Duodenal mucosa (tissue), 2 donors: Measurements from ENCODE around the gene PTK7.

Source experiments
- H3K27ac ChIP-seq: one replicate; pipeline ENCODE4 v1.7.0; 2013; ENCODE audit warnings: low read depth, low read length
- H3K27me3 ChIP-seq, 2 donors: one replicate each; pipeline ENCODE4 v1.7.0; 2013; ENCODE audit warnings: low read length in 2 of 2, control low read depth in 1 of 2; ENCODE audit not compliant: insufficient read depth in 2 of 2, control insufficient read depth in 1 of 2
- H3K36me3 ChIP-seq, 2 donors: one replicate each; pipeline ENCODE4 v1.7.0; 2013; ENCODE audit warnings: low read length in 2 of 2, control low read depth in 1 of 2; ENCODE audit not compliant: insufficient read depth in 2 of 2, control insufficient read depth in 1 of 2
- H3K4me1 ChIP-seq, 2 donors: one replicate each; pipeline ENCODE4 v1.7.0; 2013; ENCODE audit warnings: low read length in 2 of 2, control low read depth in 1 of 2; ENCODE audit not compliant: insufficient read depth in 2 of 2, control insufficient read depth in 1 of 2
- H3K4me3 ChIP-seq, 2 donors: one replicate each; pipeline ENCODE4 v1.7.0; 2013; ENCODE audit warnings: low read length in 2 of 2, low read depth in 1 of 2
- H3K9ac ChIP-seq, 2 donors: one replicate each; pipeline ENCODE4 v1.7.0; 2013; ENCODE audit warnings: low read length in 2 of 2, low read depth in 1 of 2
- H3K9me3 ChIP-seq, 2 donors: one replicate each; pipeline ENCODE4 v1.7.0; 2013; ENCODE audit warnings: low read length in 2 of 2, control low read depth in 1 of 2; ENCODE audit not compliant: control insufficient read depth in 1 of 2

PTK7 gene

GRCh38 chr6:43199912-43200311 is 123.8 kb downstream of the PTK7 start:
- Histone ChIP-seq H3K9me3 (no peaks in the 10 kb centered on the region), H3K4me3 (no peak overlapping the region), H3K27ac (no peak overlapping the region), H3K4me1 (no peaks in the 10 kb centered on the region), H3K36me3 (peaks cover 34 to 53% of the 10 kb centered on the region in 2 donors), H3K27me3 (no peaks in the 10 kb centered on the region), H3K9ac (no peak overlapping the region)

GRCh38 chr6:43200541-43200940 is 124.4 kb downstream of the PTK7 start:
- Histone ChIP-seq H3K4me1 (no peaks in the 10 kb centered on the region), H3K36me3 (peaks cover 28 to 55% of the 10 kb centered on the region in 2 donors), H3K9ac (no peak overlapping the region), H3K4me3 (no peak overlapping the region), H3K27me3 (no peaks in the 10 kb centered on the region), H3K9me3 (no peaks in the 10 kb centered on the region), H3K27ac (no peak overlapping the region)

DNA sequence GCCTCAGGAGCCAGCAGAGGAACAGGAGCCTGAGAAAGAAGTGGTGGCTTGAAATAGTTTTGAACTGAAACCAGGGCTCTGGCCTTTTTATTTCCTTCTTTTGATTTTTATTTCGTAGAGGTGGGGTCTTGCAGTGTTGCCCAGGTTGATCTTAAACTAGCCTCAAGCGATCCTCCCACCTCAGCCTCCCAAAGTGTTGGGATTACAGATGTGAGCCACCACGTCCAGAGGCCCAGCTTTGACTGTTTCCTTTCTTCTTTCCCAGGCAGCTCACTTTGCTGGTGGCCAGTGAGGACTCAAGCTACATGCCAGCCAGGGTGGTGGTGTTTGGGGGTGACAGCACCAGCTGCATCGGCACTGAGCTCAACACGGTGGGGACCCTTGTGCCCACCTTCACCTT is 126.3 kb downstream of the PTK7 start:
- Histone ChIP-seq H3K27me3 (no peaks in the 10 kb centered on the region), H3K9ac (no peak overlapping the region), H3K27ac (no peak overlapping the region), H3K4me3 (no peak overlapping the region), H3K4me1 (no peaks in the 10 kb centered on the region), H3K36me3 (peaks cover 17 to 41% of the 10 kb centered on the region in 2 donors), H3K9me3 (no peaks in the 10 kb centered on the region)

GRCh38 chr6:43203029-43203717 is 127.1 kb downstream of the PTK7 start:
- no peaks in the 10 kb centered on the region for H3K4me1 ChIP-seq
- no peak overlapping the region for H3K4me3 ChIP-seq
- no peak overlapping the region for H3K9ac ChIP-seq
- no peaks in the 10 kb centered on the region for H3K9me3 ChIP-seq
- no peak overlapping the region for H3K27ac ChIP-seq
- no peaks in the 10 kb centered on the region for H3K27me3 ChIP-seq
- H3K36me3 ChIP-seq = peaks cover 16 to 38% of the 10 kb centered on the region in 2 donors

DNA sequence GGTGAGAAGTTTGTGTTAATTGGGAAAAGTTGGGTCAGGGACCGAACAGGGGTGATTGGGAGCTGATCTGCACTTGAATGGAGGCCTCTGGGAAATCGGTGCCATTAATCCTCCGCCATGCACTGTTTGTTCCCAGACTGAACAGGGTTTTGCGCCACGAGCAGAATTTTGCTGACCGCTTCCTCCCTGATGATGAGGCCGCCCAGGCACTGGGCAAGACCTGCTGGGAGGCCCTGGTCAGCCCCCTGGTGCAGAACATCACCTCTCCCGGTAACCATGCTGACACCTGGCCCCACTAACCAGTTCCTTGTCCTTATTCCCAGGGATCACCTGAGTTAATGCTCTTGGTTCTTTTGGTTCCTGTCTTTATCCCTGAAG is 127.6 kb downstream of the PTK7 start:
- H3K9me3 ChIP-seq = no peaks in the 10 kb centered on the region
- no peak overlapping the region for H3K4me3 ChIP-seq
- no peaks in the 10 kb centered on the region for H3K27me3 ChIP-seq
- H3K9ac ChIP-seq = no peak overlapping the region
- H3K4me1 ChIP-seq = no peaks in the 10 kb centered on the region
- H3K36me3 ChIP-seq = peaks cover 11 to 34% of the 10 kb centered on the region in 2 donors
- no peak overlapping the region for H3K27ac ChIP-seq

- Histone ChIP-seq H3K36me3 (peaks cover 11 to 29% of the 10 kb centered on the region in 2 donors), H3K27ac (no peak overlapping the region), H3K9me3 (no peaks in the 10 kb centered on the region), H3K9ac (no peak overlapping the region), H3K4me3 (no peak overlapping the region), H3K27me3 (no peaks in the 10 kb centered on the region), H3K4me1 (no peaks in the 10 kb centered on the region)
These were observed 128.4 kb downstream of the PTK7 start for GRCh38 chr6:43204271-43205105.

DNA sequence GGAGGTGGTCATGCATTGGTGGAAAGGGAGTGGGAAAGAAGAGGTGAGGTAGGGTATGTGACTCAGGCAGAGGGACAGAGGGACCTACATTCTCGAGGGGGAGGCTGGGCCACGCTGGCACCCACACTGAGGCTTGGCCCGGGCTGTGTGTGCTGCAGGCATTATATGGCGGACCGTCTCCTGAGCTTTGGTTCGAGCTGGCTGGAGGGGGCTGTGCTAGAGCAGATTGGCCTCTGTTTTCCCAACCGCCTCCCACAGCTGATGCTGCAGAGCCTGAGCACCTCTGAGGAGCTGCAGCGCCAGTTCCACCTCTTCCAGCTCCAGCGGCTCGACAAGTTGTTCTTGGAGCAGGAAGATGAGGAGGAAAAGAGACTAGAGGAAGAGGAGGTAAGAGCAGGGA is 129.7 kb downstream of the PTK7 start:
- H3K36me3 ChIP-seq = peaks cover 6 to 17% of the 10 kb centered on the region in 2 donors
- H3K4me1 ChIP-seq = no peaks in the 10 kb centered on the region
- no peaks in the 10 kb centered on the region for H3K9me3 ChIP-seq
- no peak overlapping the region for H3K4me3 ChIP-seq
- no peak overlapping the region for H3K27ac ChIP-seq
- no peak overlapping the region for H3K9ac ChIP-seq
- H3K27me3 ChIP-seq = no peaks in the 10 kb centered on the region

- Histone ChIP-seq H3K4me1 (no peaks in the 10 kb centered on the region), H3K36me3 (peaks cover 6 to 13% of the 10 kb centered on the region in 2 donors), H3K9me3 (no peaks in the 10 kb centered on the region), H3K4me3 (no peak overlapping the region), H3K9ac (no peak overlapping the region), H3K27ac (no peak overlapping the region), H3K27me3 (no peaks in the 10 kb centered on the region)
These were observed 131.2 kb downstream of the PTK7 start for GRCh38 chr6:43207286-43207685.
